Measurements from ENCODE around the gene GAD2. TPM values are rescaled to one million over a fixed set of nuclear protein-coding genes. Genes with fewer than 3 reads are reported as not detected.
A peak's percentile ranks its signal among the peaks of the same experiment; 100 is the strongest.

The GAD2 gene
- under 1 TPM in 1 of 2 donors, not detected in 1; 0.15 TPM for total RNA-seq
- 1.9 TPM for polyA plus RNA-seq (2013, experiment 1 of 2)
- polyA plus RNA-seq (2013, experiment 2 of 2): 2.5 TPM
- long read RNA-seq, experiment 1: 0 reads
- long read RNA-seq, experiment 2: 0 reads
- long read RNA-seq, experiment 3: 0 reads
- long read RNA-seq, experiment 4: 0 reads

DNA sequence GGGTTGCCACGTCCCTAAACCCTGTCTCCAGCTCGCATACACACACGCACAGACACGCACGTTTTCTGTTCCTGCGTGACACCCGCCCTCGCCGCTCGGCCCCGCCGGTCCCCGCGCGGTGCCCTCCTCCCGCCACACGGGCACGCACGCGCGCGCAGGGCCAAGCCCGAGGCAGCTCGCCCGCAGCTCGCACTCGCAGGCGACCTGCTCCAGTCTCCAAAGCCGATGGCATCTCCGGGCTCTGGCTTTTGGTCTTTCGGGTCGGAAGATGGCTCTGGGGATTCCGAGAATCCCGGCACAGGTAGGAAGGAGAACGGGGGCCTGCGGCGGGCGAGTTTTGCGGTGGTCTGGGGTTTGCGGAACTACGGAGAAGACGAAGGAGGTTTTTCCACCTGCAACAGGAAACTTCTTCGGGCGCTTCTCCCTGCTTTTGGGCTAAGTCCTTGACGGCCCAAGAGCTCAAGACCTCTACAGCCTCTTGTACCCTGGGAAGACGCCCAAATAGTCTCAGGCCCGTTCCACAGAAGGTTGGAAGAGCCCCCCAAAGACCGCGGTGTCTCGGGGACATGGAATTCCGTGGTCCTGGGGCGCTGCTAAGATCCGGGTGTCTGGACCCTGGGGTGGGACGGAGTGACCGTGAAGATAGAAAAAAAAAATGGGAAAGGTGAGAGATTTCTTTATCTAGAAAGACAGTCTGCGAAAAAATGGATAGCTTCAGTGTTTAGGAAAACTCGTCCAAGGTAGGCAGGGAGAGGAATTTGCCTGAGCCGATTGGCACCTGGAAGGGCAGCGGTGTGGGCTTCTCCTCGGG, at the start of gene GAD2:
TSS of gene GAD2 (plus strand) at position 190 of the 811 bp plus-strand sequence. CDS start at position 226, 36 bp downstream.
- H3K36me3 ChIP-seq (ENCODE audit: control insufficient read depth, insufficient read depth, low read length): no peaks in the 10 kb centered on the region
- H3K4me1 Mint-ChIP-seq: peaks cover 38% of the 10 kb centered on the region
- peak within 1 kb of the TSS; percentile 77 for H3K4me3 ChIP-seq (ENCODE audit: low read length)
- no peak within 1 kb of the TSS for H3K9ac ChIP-seq (ENCODE audit: extremely low read depth, low read length, poor library complexity, severe bottlenecking)
- H3K27ac ChIP-seq (ENCODE audit: low read depth, low read length): no peak within 1 kb of the TSS
- no peaks in the 10 kb centered on the region for H3K9me3 Mint-ChIP-seq
- no peaks in the 10 kb centered on the region for H3K27me3 Mint-ChIP-seq (ENCODE audit: insufficient read depth)
- DNase-seq: peak; percentile 74
- H3K36me3 Mint-ChIP-seq (ENCODE audit: low read depth): peaks cover 2% of the 10 kb centered on the region
- no peak for TF ChIP-seq CTCF (conservative IDR thresholded peaks at IDR 0.05)
- peaks cover 96% of the 10 kb centered on the region for H3K27me3 ChIP-seq (ENCODE audit: control insufficient read depth, insufficient read depth, low read length, poor library complexity, severe bottlenecking)
- H3K27ac Mint-ChIP-seq: no peak within 1 kb of the TSS
- WGBS, 2 experiments (ENCODE audit: insufficient coverage in 1 of 2, insufficient read length in 1 of 2): 1% methylated on average over 27 to 60 of the region's 60 CpGs
- H3K4me1 ChIP-seq (ENCODE audit: control insufficient read depth, insufficient read depth, low read length): peaks cover 17% of the 10 kb centered on the region
- peak within 1 kb of the TSS; percentile 54 for H3K4me3 Mint-ChIP-seq
- H3K9me3 ChIP-seq (ENCODE audit: control insufficient read depth, low read length): no peaks in the 10 kb centered on the region

DNA sequence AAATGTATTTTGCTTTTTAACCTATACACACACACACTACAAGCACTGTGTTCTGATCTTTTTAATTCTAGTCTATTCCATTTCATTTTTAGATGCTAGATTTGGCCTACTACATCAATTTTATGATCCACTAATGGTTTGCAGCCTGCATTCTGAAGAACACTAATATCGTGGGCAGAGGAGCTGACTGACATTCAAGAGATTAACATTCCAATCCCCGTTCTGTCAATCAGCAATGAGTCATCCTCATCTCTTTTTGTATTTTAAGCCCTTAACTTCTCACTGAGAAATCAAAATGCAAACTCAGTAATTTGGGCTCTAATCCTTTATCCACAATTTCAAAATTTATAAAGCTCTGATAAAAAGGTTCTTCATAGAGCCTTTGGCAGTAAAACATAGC, 47.1 kb upstream of the GAD2 start:
- H3K4me3 Mint-ChIP-seq: no peak overlapping the region
- Histone ChIP-seq H3K9ac (ENCODE audit: extremely low read depth, low read length, poor library complexity, severe bottlenecking) (no peak overlapping the region), H3K9me3 (ENCODE audit: control insufficient read depth, low read length) (no peaks in the 10 kb centered on the region), H3K4me1 (ENCODE audit: control insufficient read depth, insufficient read depth, low read length) (no peaks in the 10 kb centered on the region), H3K27ac (ENCODE audit: low read depth, low read length) (no peak overlapping the region), H3K4me3 (ENCODE audit: low read length) (no peak overlapping the region), H3K36me3 (ENCODE audit: control insufficient read depth, insufficient read depth, low read length) (peaks cover 43% of the 10 kb centered on the region), H3K27me3 (ENCODE audit: control insufficient read depth, insufficient read depth, low read length, poor library complexity, severe bottlenecking) (no peaks in the 10 kb centered on the region)
- H3K36me3 Mint-ChIP-seq (ENCODE audit: low read depth): peaks cover 17% of the 10 kb centered on the region
- H3K27ac Mint-ChIP-seq: no peak overlapping the region
- no peak for DNase-seq
- 12 to 27% methylated on average over 2 of the region's 2 CpGs for WGBS, 2 experiments (ENCODE audit: insufficient coverage in 1 of 2, insufficient read length in 1 of 2)
- no peaks in the 10 kb centered on the region for H3K27me3 Mint-ChIP-seq (ENCODE audit: insufficient read depth)
- H3K4me1 Mint-ChIP-seq: peaks cover 9% of the 10 kb centered on the region
- no peaks in the 10 kb centered on the region for H3K9me3 Mint-ChIP-seq
- TF ChIP-seq CTCF (conservative IDR thresholded peaks at IDR 0.05): no peak

DNA sequence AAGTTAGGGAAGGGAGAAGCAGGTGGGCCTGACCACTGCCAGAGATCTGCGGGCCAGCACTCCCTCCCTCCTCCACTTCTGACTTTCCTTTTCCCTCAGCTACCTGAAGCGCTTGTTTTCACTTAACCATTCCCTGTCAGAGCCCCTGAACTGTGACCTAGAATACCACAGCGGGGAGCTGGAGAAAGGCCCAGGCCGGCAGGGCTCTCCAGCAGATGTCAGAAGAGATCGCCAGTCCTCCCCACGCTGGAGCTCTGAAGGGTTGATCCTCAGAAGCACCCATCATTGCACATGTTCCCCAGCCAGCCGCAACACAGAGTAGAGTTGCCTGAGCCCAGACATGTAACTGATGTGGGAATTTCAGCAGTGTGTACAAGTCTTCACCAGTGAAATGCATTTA, 44.4 kb upstream of the GAD2 start:
- Histone ChIP-seq H3K4me1 (ENCODE audit: control insufficient read depth, insufficient read depth, low read length) (no peaks in the 10 kb centered on the region), H3K36me3 (ENCODE audit: control insufficient read depth, insufficient read depth, low read length) (peaks cover 47% of the 10 kb centered on the region), H3K27me3 (ENCODE audit: control insufficient read depth, insufficient read depth, low read length, poor library complexity, severe bottlenecking) (no peaks in the 10 kb centered on the region), H3K4me3 (ENCODE audit: low read length) (no peak overlapping the region), H3K27ac (ENCODE audit: low read depth, low read length) (no peak overlapping the region), H3K9me3 (ENCODE audit: control insufficient read depth, low read length) (no peaks in the 10 kb centered on the region), H3K9ac (ENCODE audit: extremely low read depth, low read length, poor library complexity, severe bottlenecking) (no peak overlapping the region)
- Mint-ChIP-seq H3K27ac (no peak overlapping the region), H3K9me3 (no peaks in the 10 kb centered on the region), H3K36me3 (ENCODE audit: low read depth) (peaks cover 25% of the 10 kb centered on the region), H3K27me3 (ENCODE audit: insufficient read depth) (no peaks in the 10 kb centered on the region), H3K4me3 (no peak overlapping the region), H3K4me1 (peaks cover 9% of the 10 kb centered on the region)
- WGBS, 2 experiments (ENCODE audit: insufficient coverage in 1 of 2, insufficient read length in 1 of 2): 71% methylated on average over 7 of the region's 7 CpGs; no CpG with 5 or more reads in 1 of the 2 experiments
- TF ChIP-seq CTCF (conservative IDR thresholded peaks at IDR 0.05): peak; percentile 27
- peak; percentile 72 for DNase-seq

Measured in endodermal cell (in vitro differentiated cells).